Middle frontal gyrus (tissue), 1 donor: ENCODE data around the gene MTA1.

ENCODE experiments used
- DNase-seq: peaks from one replicate; pipeline ENCODE4 v3.0.0-alpha.2; 2015; ENCODE audit warnings: low spot score; ENCODE audit errors: extremely low spot score

Gene MTA1

DNA sequence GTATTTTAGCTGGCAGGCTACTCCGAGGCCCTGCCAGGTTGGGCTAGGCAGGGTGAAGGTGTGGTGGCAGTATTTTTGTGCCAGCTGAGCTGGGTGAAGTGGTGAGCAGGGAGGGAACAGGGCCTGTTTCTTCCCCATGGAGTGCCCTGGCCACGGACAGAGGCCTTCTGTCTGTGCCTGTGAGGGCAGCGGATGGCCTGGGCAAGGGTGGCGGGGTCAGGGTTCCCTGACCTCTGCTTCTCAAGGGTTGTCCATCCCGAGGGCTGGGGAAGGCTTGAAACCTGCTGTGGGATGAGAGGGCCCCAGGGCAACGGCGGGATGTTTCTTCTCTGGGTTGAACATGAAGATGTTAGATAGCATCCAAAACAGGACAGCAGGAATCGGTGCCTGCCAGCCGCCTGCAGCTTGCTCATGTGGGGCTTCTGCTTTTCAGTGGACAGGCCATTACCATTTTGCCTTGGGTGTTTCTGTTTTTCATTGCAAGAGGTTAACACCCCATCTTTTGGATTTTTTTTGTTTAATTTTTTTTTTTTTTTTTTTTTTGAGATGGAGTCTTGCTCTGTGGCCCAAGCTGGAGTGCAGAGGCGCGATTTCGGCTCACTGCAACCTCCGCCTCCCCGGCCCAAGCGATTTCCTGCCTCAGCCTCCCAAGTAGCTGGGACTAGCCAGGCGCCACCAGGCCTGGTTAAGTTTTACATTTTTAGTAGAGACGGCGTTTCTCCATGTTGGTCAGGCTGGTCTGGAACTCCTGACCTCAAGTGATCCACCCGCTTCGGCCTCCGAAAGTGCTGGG, 3.3 kb downstream of the MTA1 start:
- no peak for DNase-seq

DNA sequence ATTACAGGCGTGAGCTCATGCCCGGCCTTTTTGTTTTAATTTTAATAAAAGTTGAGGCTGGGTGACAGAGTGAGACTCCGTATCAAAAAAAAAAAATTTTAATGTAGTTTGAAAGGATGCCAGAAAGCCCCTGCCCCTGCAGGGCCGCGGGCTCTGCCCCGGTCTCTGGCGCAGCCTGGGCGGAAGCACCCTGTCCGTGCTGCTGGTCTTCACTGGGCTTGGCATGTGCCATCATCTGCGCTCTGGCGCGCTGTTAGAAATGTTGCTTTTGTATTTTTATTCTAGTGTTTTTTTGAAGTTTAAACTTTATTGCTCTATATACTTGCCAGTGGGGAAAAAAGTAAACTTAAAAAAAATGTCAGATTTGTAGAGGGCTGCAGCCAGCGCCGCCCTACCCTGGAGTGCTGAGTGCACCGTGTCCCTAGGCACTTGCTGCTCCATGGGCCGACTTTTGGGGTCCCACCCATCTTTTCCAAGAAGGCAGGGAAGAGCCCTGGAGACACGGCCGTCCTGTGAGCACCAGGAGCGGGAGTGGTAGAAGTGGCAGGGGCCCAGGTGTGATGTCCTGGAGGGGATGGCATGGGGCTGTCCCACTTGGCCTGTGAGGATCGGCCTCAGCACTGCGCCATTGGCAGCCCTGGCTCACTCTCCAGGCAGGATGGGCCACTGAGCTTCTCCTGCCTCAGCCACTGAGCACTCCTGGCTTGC, 4.0 kb downstream of the MTA1 start:
- DNase-seq: no peak

DNA sequence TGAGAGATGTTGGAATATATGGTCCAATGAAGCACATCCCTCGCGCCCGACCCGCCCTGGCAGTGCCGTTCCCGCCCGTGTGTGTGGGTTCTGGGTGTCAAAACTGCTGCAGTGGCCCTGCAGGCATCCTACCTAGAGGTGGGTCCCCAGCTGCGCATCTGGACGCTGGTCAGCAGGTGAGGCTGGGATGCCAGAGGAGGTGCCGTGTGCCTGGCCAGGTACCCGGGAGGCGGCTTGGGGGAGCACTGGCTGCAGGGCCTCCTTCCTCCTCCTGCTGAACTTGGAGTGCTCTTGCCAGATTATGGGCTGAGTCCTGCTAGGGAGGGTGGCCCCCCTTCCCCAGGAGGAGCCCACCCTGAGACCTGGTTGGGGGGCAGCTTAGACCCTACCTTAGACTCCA, 5.2 kb downstream of the MTA1 start:
- no peak for DNase-seq

DNA sequence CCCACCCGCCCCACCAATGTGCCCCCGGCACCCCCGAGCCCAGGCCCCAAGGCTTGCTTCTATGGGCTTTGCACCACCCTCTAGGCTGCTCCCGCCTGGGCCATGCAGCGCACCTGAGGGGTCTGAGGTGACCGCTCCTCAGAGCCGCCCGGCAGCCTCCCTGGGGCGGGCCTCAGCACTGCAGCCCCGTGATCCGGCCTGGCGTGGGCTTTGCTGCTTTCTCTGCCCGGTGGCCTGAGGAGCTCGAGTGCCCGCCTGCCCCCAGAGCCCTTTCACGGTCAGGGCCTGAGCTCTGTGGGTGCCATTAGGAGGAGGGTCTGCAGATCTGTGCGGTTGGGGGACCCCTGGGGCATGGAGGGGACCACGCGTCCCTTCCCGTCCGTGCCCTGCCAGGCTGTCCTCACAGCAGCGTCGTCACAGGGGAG, 6.2 kb downstream of the MTA1 start:
- no peak for DNase-seq

DNA sequence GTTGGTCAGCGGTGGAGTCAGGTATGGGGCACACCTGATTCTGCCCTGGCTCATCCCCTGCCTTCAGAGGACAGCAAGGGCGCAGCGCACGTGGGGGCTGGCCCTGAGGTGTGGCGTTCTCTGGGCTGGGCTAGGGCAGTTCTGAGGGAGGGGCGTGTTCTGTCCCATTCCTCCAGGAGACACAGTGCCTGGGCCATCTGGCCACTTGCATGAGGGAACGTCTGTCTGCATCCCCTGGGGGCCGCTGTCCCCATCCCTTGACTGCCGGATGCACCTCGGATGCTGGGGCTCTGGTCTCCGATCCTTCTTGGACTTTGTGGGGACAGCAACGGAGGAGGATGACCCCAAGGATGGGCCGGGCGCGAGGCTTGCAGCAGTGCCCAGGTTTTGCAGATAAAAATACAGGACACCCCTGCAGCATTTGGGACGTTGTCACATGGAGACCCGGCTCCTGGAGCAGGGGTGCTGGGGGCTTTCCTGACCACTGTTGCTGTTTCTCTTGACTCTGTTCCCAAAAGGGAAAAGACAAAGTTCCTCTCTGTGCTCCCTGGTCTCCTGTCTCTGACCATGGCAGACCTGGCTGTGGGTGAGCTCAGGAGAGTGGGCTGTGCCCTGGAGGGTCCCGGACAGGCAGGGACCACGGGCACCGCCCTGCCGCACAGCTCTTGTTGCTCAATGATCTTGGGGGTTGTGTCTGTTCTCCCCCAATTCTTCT, 6.9 kb downstream of the MTA1 start:
- DNase-seq: no peak

DNA sequence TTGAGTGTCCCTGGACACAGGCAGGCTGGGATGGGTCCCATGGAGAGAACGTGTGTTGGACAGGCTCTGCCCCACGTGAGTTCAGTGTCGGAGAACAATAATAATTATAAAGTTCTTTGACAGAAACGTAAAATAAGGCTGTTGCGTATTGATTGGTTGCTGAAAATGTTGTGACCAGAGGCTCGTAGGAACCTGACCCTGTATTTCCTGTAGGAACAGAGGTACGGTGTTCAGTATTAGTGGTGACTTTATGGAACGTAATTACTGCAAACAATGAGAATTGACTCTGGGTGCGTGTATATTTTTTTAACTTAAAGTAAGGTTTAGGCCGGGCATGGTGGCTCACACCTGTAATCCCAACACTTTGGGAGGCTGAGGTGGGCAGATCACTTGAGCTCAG, 7.8 kb downstream of the MTA1 start:
- DNase-seq: no peak

DNA sequence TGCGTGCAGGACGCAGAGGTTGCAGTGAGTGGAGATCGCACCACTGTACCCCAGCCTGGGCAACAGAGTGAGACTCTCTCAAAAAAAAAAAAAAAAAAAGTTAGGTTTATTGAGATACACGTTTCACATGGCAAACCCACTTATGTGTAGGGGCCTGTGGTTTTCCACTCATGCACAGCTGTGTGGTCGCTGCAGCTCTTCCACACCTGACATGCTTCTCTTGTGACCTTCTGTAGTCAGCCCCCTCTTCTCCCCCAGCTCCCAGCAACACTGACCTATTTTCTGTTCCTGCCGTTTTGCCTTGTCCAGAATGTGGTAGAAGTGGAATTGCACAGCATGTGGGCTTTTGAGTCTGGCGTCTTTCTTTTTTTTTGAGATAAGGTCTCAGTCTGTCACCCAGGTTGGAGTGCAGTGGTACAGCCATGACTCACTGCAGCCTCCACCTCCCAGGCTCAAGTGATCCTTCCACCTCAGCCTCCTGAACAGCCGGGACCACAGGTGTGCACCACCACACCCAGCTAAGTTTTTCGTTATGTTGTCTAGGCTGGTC, 8.4 kb downstream of the MTA1 start:
- no peak for DNase-seq

DNA sequence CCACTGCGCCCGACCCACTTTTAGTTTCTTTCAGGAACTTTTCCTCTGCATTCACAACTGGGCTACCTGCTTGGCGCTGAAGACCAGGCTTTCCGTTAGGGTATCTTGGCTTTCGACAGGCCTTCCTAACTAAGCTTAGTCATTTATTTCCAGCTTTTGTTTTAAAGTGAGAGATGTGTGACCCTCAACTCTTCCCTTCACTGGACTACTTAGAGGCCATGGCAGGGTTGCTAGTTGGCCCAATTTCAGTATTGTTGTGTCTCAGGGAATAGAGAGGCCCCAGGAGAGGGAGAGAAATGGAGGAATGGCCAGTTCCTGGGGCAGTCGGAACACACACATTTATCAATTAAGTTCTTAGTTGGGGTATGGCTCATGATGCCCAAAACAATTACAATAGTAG, 10.4 kb downstream of the MTA1 start:
- DNase-seq: no peak

DNA sequence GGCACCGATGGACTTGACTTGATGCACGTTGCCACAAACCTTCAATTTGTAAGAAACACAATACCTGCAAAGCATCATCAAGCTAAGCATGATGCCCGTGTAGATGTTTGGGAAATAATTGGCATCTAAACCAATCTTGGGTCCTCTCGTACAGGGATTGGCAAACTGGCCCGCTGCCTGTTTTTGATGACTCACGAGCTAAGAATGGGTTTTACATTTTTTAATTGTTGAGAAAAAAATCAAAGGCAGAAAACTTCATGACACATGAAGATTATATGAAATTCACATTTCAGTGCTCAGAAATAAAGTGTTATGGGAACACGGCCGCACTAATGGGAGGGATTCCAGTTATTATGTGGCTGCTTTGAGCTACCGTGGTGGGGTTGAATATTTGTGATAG, 10.9 kb downstream of the MTA1 start:
- DNase-seq: no peak

DNA sequence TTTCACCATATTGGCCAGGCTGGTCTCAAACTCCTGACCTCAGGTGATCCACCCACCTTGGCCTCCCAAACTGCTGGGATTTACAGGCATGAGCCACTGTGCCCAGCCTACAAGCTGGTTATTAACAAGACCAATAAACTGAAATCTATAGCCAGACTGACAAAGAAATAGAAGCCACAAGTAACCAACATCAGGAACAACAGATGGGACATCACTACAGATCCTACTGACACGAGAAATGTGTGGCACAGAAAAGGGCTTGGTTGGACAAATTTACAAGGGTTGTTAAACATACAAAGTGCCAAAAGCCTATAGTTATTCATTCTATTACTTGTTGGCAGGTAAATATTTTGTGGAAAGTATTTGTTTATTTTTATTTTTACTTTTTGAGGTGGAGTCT, 11.6 kb downstream of the MTA1 start:
- no peak for DNase-seq

DNA sequence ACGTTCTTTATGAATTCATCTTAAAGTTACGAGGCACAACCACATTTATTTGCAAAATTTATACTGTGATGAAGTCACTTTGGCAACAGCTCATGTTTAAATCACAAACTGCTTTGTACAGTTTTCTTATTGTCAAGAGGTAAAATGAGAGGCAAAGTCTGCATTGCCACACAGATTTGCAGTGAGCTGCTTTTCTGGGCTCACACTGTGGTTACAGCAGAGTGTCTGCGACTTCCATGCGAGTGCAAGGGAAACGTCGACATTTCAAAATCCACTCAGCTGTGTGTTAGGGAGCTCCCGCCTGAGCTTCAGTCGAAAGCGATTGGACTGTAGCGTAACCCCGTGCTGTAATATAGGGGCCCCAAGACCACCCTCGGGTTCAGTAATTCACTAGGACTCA, 13.0 kb downstream of the MTA1 start:
- DNase-seq: no peak

DNA sequence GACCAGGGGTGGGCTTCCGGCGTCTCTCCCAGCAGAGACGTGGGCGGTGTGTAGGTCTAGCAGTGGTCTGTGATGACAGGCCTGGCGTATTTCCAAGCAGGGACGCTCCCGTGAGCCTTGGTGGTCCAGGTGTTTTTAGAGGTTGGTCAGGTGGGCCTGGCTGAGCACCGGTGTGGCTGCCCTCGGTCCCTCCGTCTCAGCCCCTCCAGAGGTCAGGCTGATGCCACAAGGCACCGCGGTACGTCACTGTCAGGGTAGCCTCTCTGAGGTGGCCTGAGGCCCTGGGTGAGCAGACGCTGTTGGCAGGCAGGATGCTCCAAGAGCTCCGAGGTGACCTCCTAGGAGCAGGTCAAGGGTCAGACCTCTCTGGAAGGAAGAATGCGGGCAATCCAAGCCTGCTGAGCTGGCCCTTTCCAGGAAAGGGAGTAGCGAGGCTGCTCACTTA, 13.6 kb downstream of the MTA1 start:
- DNase-seq: no peak

DNA sequence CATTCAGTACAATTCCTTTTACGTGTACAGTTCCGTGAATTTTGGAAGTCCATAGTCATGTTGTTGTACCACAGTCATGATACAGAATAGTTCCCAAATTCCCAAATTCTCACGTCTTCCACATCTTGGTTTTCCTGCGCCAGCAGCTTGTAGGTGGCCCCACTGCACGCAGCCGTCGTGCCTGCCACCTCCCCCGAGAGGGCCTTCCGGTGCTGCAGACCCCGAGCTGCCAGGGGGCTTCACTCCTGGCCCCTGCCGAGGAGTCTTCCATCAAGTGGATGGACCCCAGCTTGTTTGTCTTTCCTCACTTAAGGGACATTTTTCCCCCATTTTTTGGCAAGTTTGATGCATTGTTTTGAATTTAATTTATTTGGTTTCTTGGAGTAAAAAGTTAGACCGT, 16.8 kb downstream of the MTA1 start:
- no peak for DNase-seq

DNA sequence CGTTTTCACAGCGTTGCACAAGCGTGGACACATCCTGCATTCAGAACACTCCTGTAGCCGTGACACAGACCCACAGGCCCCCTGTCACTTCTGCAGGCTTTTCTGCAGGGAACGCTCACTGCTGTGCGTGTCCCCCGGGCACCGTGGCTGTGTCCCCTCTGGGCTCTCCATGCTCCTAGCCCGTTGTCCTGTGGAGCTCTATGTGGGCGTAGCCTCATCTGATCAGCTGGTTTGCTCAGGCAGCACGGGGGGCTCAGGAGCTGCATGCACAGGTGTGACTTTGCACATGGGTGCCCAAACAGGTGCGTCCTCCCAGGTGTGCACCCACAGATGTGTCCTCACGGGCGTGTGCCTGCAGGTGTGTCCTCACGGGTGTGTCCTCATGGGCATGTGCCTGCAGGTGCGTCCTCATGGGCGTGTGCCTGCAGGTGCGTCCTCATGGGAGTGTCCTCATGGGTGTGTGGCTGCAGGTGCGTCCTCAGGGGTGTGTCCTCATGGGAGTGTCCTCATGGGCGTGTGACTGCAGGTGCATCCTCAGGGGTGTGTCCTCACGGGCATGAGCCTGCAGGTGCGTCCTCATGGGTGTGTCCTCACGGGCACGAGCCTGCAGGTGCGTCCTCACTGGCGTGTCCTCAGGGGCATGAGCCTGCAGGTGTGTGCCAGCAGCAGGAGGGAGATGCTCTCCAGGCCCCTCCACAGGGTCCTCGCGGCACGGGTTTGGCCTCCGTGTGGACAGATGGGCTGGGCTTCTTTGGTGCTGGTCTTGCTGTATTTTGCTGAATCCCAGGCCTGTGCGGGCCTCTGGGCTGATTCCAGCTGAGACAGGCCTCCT, 17.5 kb downstream of the MTA1 start:
- no peak for DNase-seq

DNA sequence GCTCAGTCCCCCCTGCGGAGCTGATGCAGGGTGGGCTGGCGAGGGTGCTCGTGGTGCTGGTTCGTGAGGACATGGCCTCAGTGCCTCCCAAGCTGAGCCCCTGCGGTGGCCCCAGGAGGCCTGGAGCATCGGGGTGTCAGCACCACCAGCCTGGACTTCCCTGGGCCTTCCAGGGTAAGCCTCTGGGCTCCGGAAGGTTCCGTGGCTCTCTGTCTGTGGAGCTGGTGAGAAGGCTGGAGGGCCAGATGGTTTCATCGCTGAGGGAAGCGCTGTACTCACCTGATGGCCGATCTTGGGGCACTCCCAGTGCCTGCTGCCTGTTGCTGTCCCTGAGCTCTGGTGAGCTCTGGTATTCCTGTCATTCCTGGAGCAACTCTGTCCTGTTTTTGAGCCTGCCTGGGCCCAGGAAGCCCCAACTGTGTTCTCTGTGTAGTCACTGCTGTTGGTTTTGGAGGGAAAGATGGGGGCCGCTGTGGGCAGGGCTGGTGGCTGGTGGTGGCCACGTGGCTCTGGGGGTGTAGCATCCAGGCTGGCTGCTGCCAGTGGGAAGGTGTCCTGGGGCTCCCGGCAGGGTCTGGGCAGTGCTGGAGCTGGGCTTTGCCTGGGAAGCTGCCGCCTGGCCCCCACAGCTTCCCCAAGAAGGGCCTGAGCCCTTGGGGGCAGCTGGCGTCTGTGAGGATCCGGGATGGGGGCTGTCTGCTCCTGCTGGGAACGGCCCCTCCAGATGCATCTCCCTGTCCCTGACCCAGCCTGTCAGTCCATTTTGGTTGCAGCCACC, 18.3 kb downstream of the MTA1 start:
- no peak for DNase-seq

DNA sequence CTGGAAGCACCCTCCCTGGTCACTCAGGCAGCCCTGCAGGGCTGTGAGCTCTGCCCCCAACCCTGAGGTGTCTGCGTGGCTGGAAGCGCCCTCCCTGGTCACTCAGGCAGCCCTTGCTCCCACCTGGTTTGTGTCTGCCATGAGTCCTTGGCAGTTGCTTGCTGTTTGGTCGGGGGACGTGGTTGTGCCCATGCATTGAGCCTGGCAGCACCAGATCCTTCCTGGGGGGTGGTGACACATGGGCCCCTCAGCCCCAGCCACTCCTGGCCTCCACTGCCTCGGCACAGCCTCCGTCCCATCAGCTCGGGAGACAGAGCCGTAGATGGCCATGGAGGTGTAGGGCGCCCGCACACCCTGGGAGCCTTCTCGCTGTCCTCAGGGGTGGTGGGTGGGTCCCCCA, 19.6 kb downstream of the MTA1 start:
- no peak for DNase-seq

DNA sequence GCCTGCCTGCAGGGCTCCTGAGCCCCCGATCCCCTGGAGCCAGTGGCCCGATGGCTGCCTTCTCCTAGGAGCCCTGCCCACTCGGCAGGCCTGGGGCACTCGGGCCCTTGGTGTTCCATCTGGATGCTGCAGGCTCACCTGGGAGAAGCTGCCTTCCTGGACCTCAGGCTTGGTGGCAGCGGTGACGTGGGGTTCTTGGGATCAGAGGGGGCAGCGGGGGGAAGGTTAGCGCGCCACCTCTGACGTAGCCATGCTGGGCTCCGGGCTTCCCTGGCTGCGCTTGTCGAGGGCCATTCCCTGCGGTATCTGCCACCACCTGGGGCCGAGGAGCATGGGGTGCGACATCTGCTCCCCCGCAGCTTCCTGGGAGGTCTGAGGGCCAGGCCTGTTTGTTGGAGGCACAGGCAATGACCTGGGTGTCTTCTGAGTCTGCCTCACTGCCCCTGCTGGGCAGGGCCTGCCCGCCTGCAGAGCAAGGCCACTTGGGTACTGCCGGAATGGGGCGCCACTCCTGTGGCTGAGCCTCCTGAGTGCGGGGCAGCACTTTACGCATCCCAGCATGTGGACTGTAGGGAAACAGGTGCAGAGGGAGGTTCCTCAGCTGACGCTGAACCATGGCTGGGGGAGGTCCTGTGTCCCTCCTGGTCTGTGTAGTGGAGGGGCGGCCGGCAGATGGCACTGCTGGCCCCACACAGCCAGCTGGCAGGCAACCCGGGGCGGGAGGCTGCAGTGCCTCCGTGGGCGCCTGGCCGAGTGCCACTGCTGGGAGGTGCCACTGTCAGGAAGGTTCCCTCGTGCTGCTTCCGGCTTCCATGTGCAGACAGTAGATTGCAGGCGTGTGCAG, 20.3 kb downstream of the MTA1 start:
- no peak for DNase-seq

DNA sequence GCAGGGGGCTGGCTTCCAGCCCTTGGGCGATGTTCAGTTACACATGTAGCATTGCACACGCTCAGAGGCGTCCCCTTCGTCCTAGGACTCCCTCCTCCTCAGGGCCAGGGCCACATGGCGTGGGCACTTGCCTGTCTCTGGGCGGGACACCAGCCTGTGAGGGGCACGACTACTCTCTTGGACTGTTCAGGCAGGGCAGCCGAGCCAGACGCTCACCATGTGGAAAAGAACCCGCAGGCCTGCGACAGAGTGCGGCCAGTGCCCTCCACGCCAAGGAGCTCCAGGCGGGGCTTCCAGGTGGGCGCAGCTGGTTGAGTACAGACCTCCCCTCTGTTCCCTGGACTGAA, 20.9 kb downstream of the MTA1 start:
- no peak for DNase-seq

DNA sequence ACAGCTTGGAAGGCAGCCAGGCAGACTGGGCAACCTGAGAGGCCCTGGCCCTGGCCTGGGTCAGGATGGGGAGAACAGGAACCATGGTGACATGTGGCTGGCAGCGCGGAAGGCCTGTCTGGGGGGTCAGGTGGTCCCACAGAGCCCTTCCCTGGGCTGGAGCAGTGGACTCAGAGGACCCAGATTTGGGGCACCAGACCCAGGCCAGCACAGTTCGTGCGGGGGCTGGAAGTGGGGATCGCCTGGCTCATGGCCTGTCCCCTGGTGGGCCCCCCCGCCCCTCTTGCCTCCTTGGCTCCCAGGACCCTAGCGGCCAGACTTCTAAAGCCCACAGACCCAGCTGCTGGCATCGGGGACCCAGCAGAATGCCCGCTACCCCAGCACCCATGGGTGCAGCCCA, 21.4 kb downstream of the MTA1 start:
- DNase-seq: no peak

DNA sequence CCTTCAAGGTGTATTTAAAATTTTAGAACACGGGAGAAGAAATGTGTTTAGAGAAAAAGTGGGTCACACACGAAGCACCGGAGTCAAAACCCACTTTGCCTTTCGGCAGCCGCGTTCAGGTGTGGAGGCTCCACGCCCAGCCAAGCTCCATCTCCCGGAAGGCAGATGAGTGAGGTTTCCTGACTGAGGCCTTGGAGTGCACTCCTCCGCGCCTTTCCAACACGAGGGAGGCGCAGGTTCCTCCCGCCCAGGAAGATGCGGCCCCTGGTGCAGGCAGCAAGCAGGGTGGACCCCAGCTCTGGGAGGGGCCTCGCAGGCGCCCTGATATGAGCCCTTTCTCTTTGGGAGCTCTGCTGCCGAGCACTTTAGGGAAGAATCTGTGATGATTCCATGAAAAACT, 22.5 kb downstream of the MTA1 start:
- DNase-seq: no peak
